ENCODE results near the gene AFAP1L2.

The AFAP1L2 gene

DNA sequence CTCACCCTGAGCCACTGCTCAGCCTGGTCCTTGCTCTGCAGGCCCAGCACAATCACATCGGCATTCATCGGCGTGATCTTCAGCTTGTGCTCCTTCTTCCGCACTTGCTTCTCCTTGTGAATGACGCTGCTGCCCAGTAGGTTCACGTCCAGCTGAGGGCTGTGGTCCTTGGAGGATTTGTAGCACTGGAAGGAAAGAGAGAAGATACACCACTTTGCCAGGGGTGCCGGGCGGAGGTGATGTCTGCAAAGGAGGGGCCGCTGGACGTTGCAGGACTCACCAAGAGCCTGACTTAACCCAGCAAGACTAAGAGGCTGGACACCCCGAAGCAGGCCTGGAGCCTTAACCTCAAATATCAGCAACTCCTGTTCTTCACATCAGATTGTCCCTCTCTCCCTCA, 90.4 kb downstream of the AFAP1L2 start:
- DNase-seq (ENCODE audit: low spot score): no peak
- no peak for FAIRE-seq

DNA sequence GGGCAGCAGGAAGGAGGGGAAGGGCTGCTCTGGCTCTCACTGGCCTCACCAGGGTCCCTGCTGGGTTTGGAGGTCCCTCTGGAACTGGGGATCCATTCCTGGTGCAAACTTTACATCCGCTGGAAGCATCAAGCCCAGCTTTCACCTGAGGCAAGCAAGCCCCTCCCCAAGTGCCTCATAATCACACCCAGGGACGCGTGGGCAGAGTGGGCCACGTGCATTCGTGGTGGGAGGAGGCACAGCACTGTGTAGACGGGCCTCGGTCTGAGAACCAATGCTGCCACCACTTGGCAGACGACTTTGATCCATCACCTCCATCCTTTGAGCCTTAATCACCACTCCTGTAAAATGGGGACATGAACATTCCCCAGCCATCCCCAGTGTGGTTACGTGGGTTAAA, 91.2 kb downstream of the AFAP1L2 start:
- DNase-seq (ENCODE audit: low spot score) (no peak), FAIRE-seq (no peak)

DNA sequence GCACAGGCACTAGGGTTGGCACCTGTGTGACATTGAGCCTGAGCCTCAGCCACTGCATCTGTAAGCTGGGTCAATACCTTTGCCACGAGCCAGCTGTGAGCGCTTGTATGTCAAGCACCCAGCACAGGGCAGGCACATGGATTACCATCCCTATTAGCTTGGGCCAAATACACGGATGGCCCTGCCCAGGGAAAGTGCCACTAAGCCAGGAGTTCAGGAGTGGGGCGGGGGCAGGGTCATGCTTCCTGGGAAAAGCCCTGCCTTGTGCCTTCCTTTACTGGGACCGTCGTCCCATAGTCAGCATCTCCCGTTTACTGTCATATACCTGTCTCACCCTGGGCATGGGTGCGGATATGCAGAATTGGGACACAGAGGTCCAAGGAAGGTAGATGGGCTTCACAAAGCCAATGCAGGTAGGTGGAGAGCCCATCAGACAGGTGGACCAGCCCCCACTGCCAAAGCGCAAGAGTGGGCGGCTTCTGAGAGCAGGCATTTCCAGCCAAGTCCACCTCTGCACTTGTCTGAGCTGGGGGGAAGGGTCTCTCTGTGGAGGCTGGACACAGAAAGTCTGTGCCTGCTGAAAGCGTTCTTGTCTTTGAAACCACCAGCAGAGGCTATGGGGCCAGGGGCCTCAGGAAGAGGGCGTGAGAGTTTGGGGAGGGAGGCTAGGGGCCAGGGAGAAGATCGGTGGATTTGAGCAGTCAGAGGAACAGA, 92.6 kb downstream of the AFAP1L2 start:
- DNase-seq (ENCODE audit: low spot score): no peak
- FAIRE-seq: no peak

DNA sequence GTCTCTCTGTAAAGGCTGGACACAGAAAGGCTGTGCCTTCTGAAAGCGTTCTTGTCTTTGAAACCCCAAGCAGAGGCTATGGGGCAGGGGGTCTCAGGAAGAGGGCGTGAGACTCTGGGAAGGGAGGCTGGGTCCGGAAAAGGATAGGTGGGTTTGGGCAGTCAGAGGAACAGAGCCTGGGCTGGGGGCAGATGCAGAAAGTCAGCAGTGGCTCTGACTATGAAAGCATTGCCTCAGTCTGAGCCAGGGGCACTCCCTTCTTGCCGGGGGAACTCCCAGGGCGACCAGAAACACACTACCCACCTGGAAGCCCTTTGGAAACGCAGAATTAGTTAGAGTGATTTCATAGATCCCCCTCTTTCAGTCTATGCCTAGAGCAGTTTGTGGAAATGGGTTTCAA, 93.3 kb downstream of the AFAP1L2 start:
- DNase-seq (ENCODE audit: low spot score) (no peak), FAIRE-seq (no peak)

GRCh38 chr10:114310346-114310745, 94.0 kb downstream of the AFAP1L2 start:
- DNase-seq (ENCODE audit: low spot score) (no peak), FAIRE-seq (no peak)

DNA sequence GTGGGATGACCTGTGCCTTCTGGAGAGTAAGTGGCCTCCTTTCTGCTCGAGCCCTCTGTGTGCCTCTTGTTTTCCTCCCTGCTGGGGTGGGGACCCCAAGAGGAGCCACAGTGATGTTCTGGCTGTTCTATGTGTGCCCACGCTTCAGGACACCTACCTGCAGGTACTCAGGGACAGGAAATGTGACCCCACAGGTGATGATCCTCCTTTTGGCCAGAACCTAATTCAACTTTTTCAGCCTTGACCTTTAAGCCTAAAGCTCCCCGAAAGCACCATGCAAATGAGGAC, 95.0 kb downstream of the AFAP1L2 start:
- FAIRE-seq (no peak), DNase-seq (ENCODE audit: low spot score) (no peak)

- no peak for DNase-seq (ENCODE audit: low spot score)
- peak; percentile 62 for FAIRE-seq
Measured at GRCh38 chr10:114308531-114309363, 95.6 kb downstream of the AFAP1L2 start.

GRCh38 chr10:114307731-114308130, 96.6 kb downstream of the AFAP1L2 start:
- no peak for DNase-seq (ENCODE audit: low spot score)
- no peak for FAIRE-seq

- peak; percentile 87 for DNase-seq (ENCODE audit: low spot score)
Measured at GRCh38 chr10:114306116-114306973, 98.0 kb downstream of the AFAP1L2 start.

GRCh38 chr10:114305521-114305925, 98.8 kb downstream of the AFAP1L2 start:
- no peak for FAIRE-seq
- DNase-seq (ENCODE audit: low spot score): no peak

More at GRCh38 chr10:114306116-114306973, 98.0 kb downstream of the AFAP1L2 start:
- peak; percentile 93 for FAIRE-seq

- DNase-seq (ENCODE audit: low spot score) (peak; percentile 50), FAIRE-seq (peak; percentile 9)
Measured at GRCh38 chr10:114304571-114305421, 99.5 kb downstream of the AFAP1L2 start.

DNA sequence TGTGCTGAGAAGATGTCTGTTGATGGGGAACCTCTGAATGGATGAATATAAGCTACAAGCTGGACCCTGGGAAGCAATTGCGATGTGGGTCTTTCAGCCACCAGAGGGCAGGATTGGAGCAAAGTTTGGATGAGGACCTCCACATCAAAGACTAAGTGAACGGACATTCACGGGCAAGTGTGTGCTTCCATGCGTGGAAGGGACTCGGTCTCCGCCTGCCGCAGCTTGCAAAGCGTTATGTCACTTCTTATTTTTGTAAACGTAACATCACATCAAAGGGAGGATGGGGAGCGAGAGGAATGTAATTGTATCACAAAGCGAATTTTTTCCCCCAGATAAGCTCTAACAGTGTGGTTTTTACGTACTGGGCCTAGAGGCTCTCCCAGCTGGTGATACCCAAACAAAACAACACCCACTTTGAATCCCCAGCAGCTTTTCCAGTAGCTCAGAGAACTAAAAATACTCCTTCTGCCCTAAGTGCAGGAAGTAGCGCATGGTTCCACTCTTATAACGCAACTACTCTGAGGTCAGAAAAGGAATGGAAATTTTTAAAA, 100.2 kb downstream of the AFAP1L2 start:
- DNase-seq (ENCODE audit: low spot score) (peak; percentile 68), FAIRE-seq (no peak)

- DNase-seq (ENCODE audit: low spot score) (no peak), FAIRE-seq (no peak)
Measured at GRCh38 chr10:114303556-114303955, 100.7 kb downstream of the AFAP1L2 start.

GRCh38 chr10:114301951-114302710, 102.2 kb downstream of the AFAP1L2 start:
- DNase-seq (ENCODE audit: low spot score) (no peak), FAIRE-seq (no peak)

DNA sequence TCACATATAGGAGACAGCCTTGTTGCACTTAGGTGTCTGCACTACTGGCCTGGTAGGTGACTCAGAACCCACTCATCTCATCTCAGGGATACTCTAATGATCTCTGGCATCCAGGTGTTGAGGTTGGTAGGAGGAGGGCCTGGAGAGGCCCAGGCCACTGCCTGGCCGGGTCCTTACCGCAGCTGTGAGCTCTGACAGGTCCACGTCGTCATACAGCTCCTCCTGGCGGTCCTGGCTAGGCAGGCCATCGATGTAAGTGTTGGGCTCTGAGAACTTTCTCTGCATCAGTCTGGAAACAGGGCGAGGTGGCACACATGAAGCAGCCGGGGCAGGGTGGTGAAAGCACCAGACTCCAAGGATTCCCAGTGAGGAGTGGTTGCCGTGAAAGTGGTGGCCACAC, 103.1 kb downstream of the AFAP1L2 start:
- DNase-seq (ENCODE audit: low spot score) (no peak), FAIRE-seq (no peak)

GRCh38 chr10:114300036-114300645, 104.2 kb downstream of the AFAP1L2 start:
- FAIRE-seq (no peak), DNase-seq (ENCODE audit: low spot score) (no peak)

DNA sequence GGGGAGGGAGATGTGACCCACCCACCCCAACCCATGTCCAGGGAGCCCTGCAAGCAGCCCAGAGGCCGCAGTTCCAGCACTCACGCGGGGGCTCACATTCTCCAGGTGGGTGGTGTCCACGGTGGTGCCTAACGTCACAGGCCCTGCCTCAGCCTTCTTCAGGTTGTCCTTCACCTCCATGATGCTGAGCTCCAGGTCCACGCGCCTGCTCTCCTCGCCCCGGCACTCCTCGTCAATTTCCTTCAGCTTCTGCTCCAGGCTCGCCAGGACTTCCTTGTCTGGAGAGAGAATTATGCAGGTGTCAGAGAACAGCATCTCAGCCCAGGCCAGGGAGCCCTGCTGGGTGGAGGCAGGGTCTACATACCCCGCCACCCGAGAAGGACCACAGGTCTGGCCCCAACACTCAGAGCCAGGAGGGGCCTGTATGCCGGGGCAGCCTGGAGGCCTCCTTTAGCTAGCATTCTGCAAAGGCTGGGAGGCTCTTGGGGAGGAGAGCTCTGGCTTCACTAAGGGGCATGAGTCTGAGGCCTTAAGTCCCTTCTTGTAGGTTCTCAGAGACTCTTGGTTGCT, 107.1 kb downstream of the AFAP1L2 start:
- no peak for FAIRE-seq

DNA sequence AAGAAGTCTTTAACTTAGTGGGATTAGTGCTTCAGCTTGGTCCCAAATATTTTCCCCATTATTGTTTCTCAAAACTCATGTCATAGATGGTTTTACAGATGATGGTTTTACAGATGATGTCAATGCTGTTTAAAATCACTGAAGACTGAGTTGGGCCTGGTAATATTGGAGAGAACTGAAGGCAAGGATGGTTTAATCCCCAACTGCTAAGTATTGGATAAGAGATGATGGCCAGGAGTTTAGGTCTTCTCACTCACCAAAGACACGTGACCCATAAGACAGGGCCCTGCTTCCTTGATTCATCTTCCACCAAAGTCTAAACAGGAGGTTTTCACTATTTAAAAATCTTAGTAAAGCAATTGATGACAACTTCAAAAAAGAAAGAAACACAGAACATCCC, 108.9 kb downstream of the AFAP1L2 start:
- no peak for FAIRE-seq
- DNase-seq (ENCODE audit: low spot score): no peak

More for the DNA sequence above, 107.1 kb downstream of the AFAP1L2 start:
- DNase-seq (ENCODE audit: low spot score): no peak

DNA sequence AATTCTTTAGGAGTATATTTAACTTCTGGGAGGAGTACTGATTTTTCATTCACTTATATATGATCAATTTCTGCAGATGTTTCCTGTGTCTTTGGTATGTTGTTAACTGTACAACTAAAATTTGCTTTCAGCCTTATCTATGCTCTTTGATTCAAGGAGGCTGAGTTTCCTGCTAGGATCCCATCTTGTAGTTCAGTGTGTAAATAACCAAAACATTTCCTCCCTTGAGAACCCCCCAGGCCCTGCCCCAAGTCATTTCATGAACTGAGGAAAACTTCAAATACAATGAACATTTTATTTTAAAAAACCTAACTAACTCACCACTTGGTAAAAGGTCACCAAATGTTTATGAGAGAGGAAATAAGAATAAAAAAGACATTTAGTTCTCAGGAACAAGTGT, 109.8 kb downstream of the AFAP1L2 start:
- DNase-seq (ENCODE audit: low spot score) (no peak), FAIRE-seq (no peak)

All from urothelium cell line (cell line).